HG03139 (cell line): ENCODE data around the gene CAPN10.
"Not testable (repeated sequence)": the region's sequence is repeated elsewhere in the genome, so short reads cannot be mapped to it uniquely, and the experiment has no call there.

Experiments used
- ATAC-seq: cut with Tn5 transposase; IDR thresholded peaks from one replicate; pipeline ENCODE4 v1.9.1; 2021; ENCODE audit not compliant: unreplicated experiment

Gene CAPN10

GRCh38 chr2:240601061-240601830, 14.7 kb downstream of the CAPN10 start:
- no peak for ATAC-seq

GRCh38 chr2:240601831-240602160, 15.3 kb downstream of the CAPN10 start:
- ATAC-seq: no peak

- ATAC-seq: no peak
Observed at GRCh38 chr2:240602266-240603050, 15.9 kb downstream of the CAPN10 start.

GRCh38 chr2:240603081-240603835, 16.7 kb downstream of the CAPN10 start:
- ATAC-seq: no peak

GRCh38 chr2:240603846-240604245, 17.3 kb downstream of the CAPN10 start:
- ATAC-seq: no peak

- ATAC-seq: no peak
Observed at GRCh38 chr2:240604291-240604938, 17.9 kb downstream of the CAPN10 start.

GRCh38 chr2:240604939-240605716, 18.6 kb downstream of the CAPN10 start:
- no peak for ATAC-seq

- no peak for ATAC-seq
Observed at GRCh38 chr2:240605867-240606743, 19.6 kb downstream of the CAPN10 start.

- ATAC-seq: no peak
Observed at GRCh38 chr2:240611601-240612210, 25.2 kb downstream of the CAPN10 start.

- no peak for ATAC-seq
Observed at GRCh38 chr2:240613781-240614180, 27.2 kb downstream of the CAPN10 start.

GRCh38 chr2:240614391-240614790, 27.9 kb downstream of the CAPN10 start:
- ATAC-seq: no peak

- no peak for ATAC-seq
Observed at GRCh38 chr2:240615396-240615795, 28.9 kb downstream of the CAPN10 start.

- ATAC-seq: no peak
Observed at GRCh38 chr2:240615820-240616547, 29.4 kb downstream of the CAPN10 start.

GRCh38 chr2:240616860-240617666, 30.5 kb downstream of the CAPN10 start:
- ATAC-seq: not testable (repeated sequence)

GRCh38 chr2:240618776-240619175, 32.2 kb downstream of the CAPN10 start:
- ATAC-seq: no peak

GRCh38 chr2:240619506-240620148, 33.1 kb downstream of the CAPN10 start:
- ATAC-seq: no peak

- ATAC-seq: no peak
Observed at GRCh38 chr2:240620149-240620731, 33.7 kb downstream of the CAPN10 start.
